Left lung (tissue), 10 donors: Measurements from ENCODE around the gene DNAJC3. TPM values are rescaled to one million over a fixed set of nuclear protein-coding genes. Genes with fewer than 3 reads are reported as not detected.
"Not testable (repeated sequence)": the region's sequence is repeated elsewhere in the genome, so short reads cannot be mapped to it uniquely, and the experiment has no call there.

ENCODE experiments used
- ATAC-seq: fragments of 200-7000 bp; cut with Tn5 transposase; one replicate; pipeline ENCODE4 v1.9.1; 2020; ENCODE audit warnings: moderate library complexity
- DNase-seq, 4 donors: peaks; one replicate each; pipeline ENCODE4 v3.0.0-alpha.2; 2013 to 2020
- H3K27ac ChIP-seq, 2 donors: fragments of 200-600 bp; sonication (generic) in 1 of 2; one replicate each; pipeline versions ENCODE4 v1.5.0 to v1.8.0; 2020 to 2021
- H3K27me3 ChIP-seq, 2 donors: fragments of 200-600 bp; sonication (generic) in 1 of 2; one replicate each; pipeline versions ENCODE4 v1.5.0 to v1.8.0; 2020 to 2021
- H3K36me3 ChIP-seq, 2 donors: fragments of 200-600 bp; sonication (generic) in 1 of 2; one replicate each; pipeline versions ENCODE4 v1.5.0 to v1.8.0; 2020 to 2021
- H3K4me1 ChIP-seq, 2 donors: fragments of 200-600 bp; one replicate each; pipeline ENCODE4 v1.8.0; 2021
- H3K4me3 ChIP-seq, 2 donors: fragments of 200-600 bp; sonication (generic) in 1 of 2; one replicate each; pipeline versions ENCODE4 v1.5.0 to v1.8.0; 2020 to 2021; ENCODE audit warnings: mild to moderate bottlenecking in 1 of 2
- H3K9me3 ChIP-seq, 2 donors: fragments of 200-600 bp; sonication (generic) in 1 of 2; one replicate each; pipeline versions ENCODE4 v1.5.0 to v1.8.0; 2020 to 2021
- CTCF ChIP-seq, 2 donors: fragments of 200-600 bp; sonication (generic) in 1 of 2; IDR thresholded peaks; one replicate each; pipeline versions ENCODE4 v1.5.0 to v1.8.0; 2021; ENCODE audit warnings: antibody characterized with exemption in 2 of 2
- intact Hi-C, 2 donors: fragments of 100-400 bp; cut with DNase I; formaldehyde crosslinking; loops; one replicate each; pipeline versions ENCODE4 v1.11.2 to v1.14.2; 2022
- polyA plus RNA-seq, 6 donors: library from polyadenylated mRNA; unstranded; fragments of 120-200 nt; gene quantifications; one replicate each; pipeline ENCODE4 v1.2.1, GENCODE V29; 2013; ENCODE audit not compliant: insufficient read length in 6 of 6
- total RNA-seq, 2 donors: library from RNA; stranded (reverse); fragmentation: NEBNext Ultra II Directional; extraction: Animal tissue kit (Norgen Biotek cat#: 25700); gene quantifications; one replicate each; pipeline ENCODE4 v1.2.1, GENCODE V29; 2021
- donor health status: DM: no; HTN: yes; CAD: no.
- donor health status: DM: no; HTN: no; CAD: no.

Gene DNAJC3
- total and polyA plus RNA-seq, 8 donors: 26.1 to 87.8 (median 33.1) TPM

GRCh38 chr13:95652244-95652764 is 24.6 kb upstream of the DNAJC3 start:
- H3K27me3 ChIP-seq: peaks cover 0 to 3% of the 10 kb centered on the region in 2 donors
- no peak for TF ChIP-seq CTCF (IDR thresholded peaks at IDR 0.05)
- peaks cover 0 to 8% of the 10 kb centered on the region in 2 donors for H3K4me1 ChIP-seq
- H3K4me3 ChIP-seq: no peak overlapping the region
- no peaks in the 10 kb centered on the region for H3K9me3 ChIP-seq
- DNase-seq (no peak), ATAC-seq (no peak)
- H3K27ac ChIP-seq: no peak overlapping the region
- intact Hi-C loops: no loop called here
- H3K36me3 ChIP-seq: no peaks in the 10 kb centered on the region

- Histone ChIP-seq H3K36me3 (no peaks in the 10 kb centered on the region), H3K4me1 (peaks cover 0 to 8% of the 10 kb centered on the region in 2 donors), H3K4me3 (no peak overlapping the region), H3K9me3 (no peaks in the 10 kb centered on the region), H3K27me3 (peaks cover 0 to 3% of the 10 kb centered on the region in 2 donors), H3K27ac (no peak overlapping the region)
- intact Hi-C loops: no loop called here
- no peak for DNase-seq
- no peak for ATAC-seq
- TF ChIP-seq CTCF (IDR thresholded peaks at IDR 0.05): no peak
Observed at GRCh38 chr13:95652821-95653220, 24.1 kb upstream of the DNAJC3 start.

GRCh38 chr13:95656386-95657015 is 20.4 kb upstream of the DNAJC3 start:
- ATAC-seq (no peak), DNase-seq (no peak)
- H3K36me3 ChIP-seq: no peaks in the 10 kb centered on the region
- H3K4me3 ChIP-seq: no peak overlapping the region
- H3K27ac ChIP-seq: no peak overlapping the region
- no peak for TF ChIP-seq CTCF (IDR thresholded peaks at IDR 0.05)
- no peaks in the 10 kb centered on the region for H3K4me1 ChIP-seq
- intact Hi-C loops: no loop called here
- peaks cover 0 to 3% of the 10 kb centered on the region in 2 donors for H3K27me3 ChIP-seq
- peaks cover 0 to 2% of the 10 kb centered on the region in 2 donors for H3K9me3 ChIP-seq

DNA sequence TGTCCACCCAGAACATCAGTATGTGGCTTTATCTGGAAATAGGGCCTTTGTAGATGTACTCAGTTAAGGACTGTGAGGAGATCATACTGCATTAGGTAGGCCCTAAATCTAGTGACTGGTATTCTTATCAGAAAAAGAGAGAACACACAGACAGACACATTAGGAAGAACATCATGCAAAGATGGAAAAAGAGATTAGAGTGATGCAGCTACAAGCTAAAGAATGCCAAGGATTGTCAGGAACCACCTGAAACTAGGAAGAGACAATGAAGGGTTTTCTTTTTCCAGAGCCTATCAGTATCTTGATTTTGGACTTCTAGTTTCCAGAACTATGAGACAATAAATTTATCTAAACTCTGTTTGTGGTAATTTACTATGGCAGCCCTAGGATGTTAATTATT is 17.4 kb upstream of the DNAJC3 start:
- Histone ChIP-seq H3K27ac (no peak overlapping the region), H3K36me3 (no peaks in the 10 kb centered on the region), H3K9me3 (peaks cover 0 to 8% of the 10 kb centered on the region in 2 donors), H3K27me3 (peaks cover 0 to 3% of the 10 kb centered on the region in 2 donors), H3K4me1 (no peaks in the 10 kb centered on the region), H3K4me3 (no peak overlapping the region)
- DNase-seq (no peak), ATAC-seq (no peak)
- no peak for TF ChIP-seq CTCF (IDR thresholded peaks at IDR 0.05)
- intact Hi-C loops: no loop called here

DNA sequence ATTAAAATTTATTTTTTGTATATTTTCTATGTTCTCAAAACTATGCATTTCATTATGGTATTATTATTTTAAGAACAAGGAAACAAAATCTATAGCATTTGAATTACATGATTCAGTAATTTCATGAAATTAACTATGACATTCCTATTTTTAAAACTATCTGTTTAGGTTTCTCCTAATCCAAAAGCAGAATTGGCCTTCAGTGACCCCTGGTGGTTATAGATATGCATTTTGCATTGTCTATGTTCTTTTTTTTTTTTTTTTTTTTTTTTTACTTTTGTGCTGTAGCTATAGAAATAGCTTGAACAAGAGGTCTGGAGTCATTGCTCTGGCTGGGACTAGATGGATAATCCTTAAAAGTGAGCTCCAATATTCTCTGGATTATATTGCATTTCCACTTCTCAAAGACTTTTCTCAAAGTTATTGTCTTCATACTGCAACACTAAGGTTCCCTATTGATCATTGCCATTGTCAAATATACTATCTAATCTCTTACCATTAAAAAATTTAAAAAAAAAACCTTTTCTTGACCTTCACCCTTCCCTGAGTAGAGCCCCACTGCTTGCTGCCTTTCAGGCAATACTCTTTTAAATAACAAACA is 15.9 kb upstream of the DNAJC3 start:
- Histone ChIP-seq H3K9me3 (peaks cover 0 to 24% of the 10 kb centered on the region in 2 donors), H3K4me1 (no peaks in the 10 kb centered on the region), H3K4me3 (no peak overlapping the region), H3K27ac (no peak overlapping the region), H3K36me3 (no peaks in the 10 kb centered on the region), H3K27me3 (no peaks in the 10 kb centered on the region)
- TF ChIP-seq CTCF (IDR thresholded peaks at IDR 0.05): peak; percentile 42 to 45
- peak; percentile 41 for ATAC-seq
- peak in 1 of 4 donors; percentile 56 for DNase-seq
- intact Hi-C loops: no loop called here

DNA sequence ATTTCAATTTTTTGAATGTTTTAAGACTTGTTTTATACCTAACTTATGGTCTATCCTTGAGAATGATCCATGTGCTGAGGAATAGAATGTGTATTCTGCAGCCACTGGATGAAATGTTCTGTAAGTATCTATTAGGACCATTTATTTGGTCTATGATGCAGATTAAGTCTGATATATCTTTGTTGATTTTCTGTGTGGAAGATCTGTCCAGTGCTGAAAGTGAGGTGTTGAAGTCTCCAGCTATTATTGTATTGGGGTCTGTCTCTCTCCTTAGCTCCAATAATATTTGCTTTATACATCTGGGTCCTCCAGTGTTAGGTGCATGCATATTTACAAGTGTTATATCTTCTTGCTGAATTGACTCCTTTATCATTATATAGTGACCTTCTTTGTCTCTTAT is 9.7 kb upstream of the DNAJC3 start:
- H3K4me1 ChIP-seq, H3K4me3 ChIP-seq, H3K27me3 ChIP-seq, H3K36me3 ChIP-seq, DNase-seq, ATAC-seq, intact Hi-C loops, H3K27ac ChIP-seq: not testable (repeated sequence)
- H3K9me3 ChIP-seq: peaks cover 0 to 80% of the 10 kb centered on the region in 2 donors
